A549 (cell line): ENCODE measurements around the gene LPAR5. TPM values are rescaled to one million over a fixed set of nuclear protein-coding genes. Genes with fewer than 3 reads are reported as not detected.
A peak's percentile ranks its signal among the peaks of the same experiment; 100 is the strongest.

Experiments
- ATAC-seq, 2 experiments: fragments of 200-7000 bp in 1 of 2; fragments of >200 bp in 1 of 2; cut with Nextera tagmentation in 1 of 2; cut with Tn5 transposase in 1 of 2; 3 replicates each; pipeline versions ENCODE4 v1.8.0 to v1.9.1; 2018 to 2020; ENCODE audit warnings: mild to moderate bottlenecking in 1 of 2, moderate library complexity in 1 of 2
- CTCF ChIA-PET: fragments of 300-600 bp; sonication (Branson Sonifier 250); formaldehyde crosslinking; extraction: SDS; loops from one replicate; lab custom pipeline; 2021; ENCODE audit warnings: antibody characterized with exemption, inconsistent platforms; lab: Yijun Ruan, JAX
- POLR2A ChIA-PET: fragments of 350-600 bp; formaldehyde crosslinking; extraction: SDS; loops from one replicate; lab custom pipeline; 2021; ENCODE audit warnings: antibody characterized with exemption, inconsistent platforms; lab: Yijun Ruan, JAX
- DNase-seq, 2 experiments: peaks; one replicate each; pipeline versions ENCODE4 v3.0.0 to v3.0.0-alpha.2; 2011 to 2016; ENCODE audit warnings: low read depth in 1 of 2, low spot score in 1 of 2
- FAIRE-seq: peaks from 2 replicates; lab custom pipeline; 2011; peaks lifted over from hg19 to GRCh38; lab: Jason Lieb, UNC
- H3K27ac ChIP-seq, 2 experiments: fragments of >200 bp; sonication (Bioruptor Twin); formaldehyde crosslinking; 3 replicates each; pipeline ENCODE4 v1.5.1; 2016 to 2017
- H3K4me1 ChIP-seq: fragments of >200 bp; sonication (Bioruptor Twin); formaldehyde crosslinking; 3 replicates; pipeline ENCODE4 v1.6.1; 2016
- H3K4me2 ChIP-seq: fragments of >200 bp; sonication (Bioruptor Twin); formaldehyde crosslinking; 3 replicates; pipeline ENCODE4 v1.6.1; 2016
- H3K4me3 ChIP-seq: fragments of >200 bp; sonication (Bioruptor Twin); formaldehyde crosslinking; 3 replicates; pipeline ENCODE4 v1.5.1; 2016
- H3K9me3 ChIP-seq: fragments of >200 bp; sonication (Bioruptor Twin); formaldehyde crosslinking; 3 replicates; pipeline ENCODE4 v1.6.1; 2016
- BHLHE40 ChIP-seq: IDR thresholded peaks from 2 replicates; pipeline ENCODE4 v1.6.1; 2012; ENCODE audit warnings: low read depth, low read length, inconsistent platforms
- EHF ChIP-seq: fragments of 250-450 bp; sonication (Bioruptor Pico); IDR thresholded peaks from 2 replicates; pipeline ENCODE4 v1.5.0; 2020; ENCODE audit warnings: mild to moderate bottlenecking
- FOXS1 ChIP-seq: fragments of 250-450 bp; sonication (Bioruptor Pico); IDR thresholded peaks from 2 replicates; pipeline ENCODE4 v1.5.0; 2020; ENCODE audit warnings: mild to moderate bottlenecking, moderate library complexity
- GATA3 ChIP-seq: IDR thresholded peaks from 2 replicates; pipeline ENCODE4 v1.6.1; 2012; ENCODE audit warnings: borderline replicate concordance
- HDAC2 ChIP-seq: fragments of 200-600 bp; sonication (generic); IDR thresholded peaks from 2 replicates; pipeline ENCODE4 v1.6.1; 2016
- HOXA7 ChIP-seq: fragments of 250-450 bp; sonication (Bioruptor Pico); IDR thresholded peaks from 2 replicates; pipeline ENCODE4 v1.5.0; 2020; ENCODE audit warnings: mild to moderate bottlenecking, moderate library complexity
- JUN ChIP-seq, 2 experiments: fragments of >200 bp; sonication (Bioruptor Twin); formaldehyde crosslinking; IDR thresholded peaks; 2 replicates in 1 of 2; 3 replicates in 1 of 2; pipeline ENCODE4 v1.6.1; 2016 to 2017
- MYC ChIP-seq: IDR thresholded peaks from 2 replicates; pipeline ENCODE4 v1.6.1; 2012; ENCODE audit warnings: mild to moderate bottlenecking, inconsistent platforms, low read length, improper control_type of control experiment, borderline replicate concordance
- NFE2L2 ChIP-seq: fragments of 150-350 bp; conservative IDR thresholded peaks from 2 replicates; pipeline ENCODE4 v1.6.1; 2014; ENCODE audit warnings: low read length
- RARB ChIP-seq: fragments of 250-450 bp; sonication (Bioruptor Pico); IDR thresholded peaks from 2 replicates; pipeline ENCODE4 v1.8.0; 2021; ENCODE audit warnings: mild to moderate bottlenecking, moderate library complexity
- RNF2 ChIP-seq: fragments of 200-600 bp; sonication (generic); IDR thresholded peaks from 2 replicates; pipeline ENCODE4 v1.6.1; 2016; ENCODE audit warnings: low read depth, mild to moderate bottlenecking, antibody characterized with exemption, moderate library complexity, borderline replicate concordance
- SREBF2 ChIP-seq: fragments of 450-650 bp; IDR thresholded peaks from 2 replicates; pipeline ENCODE4 v1.6.1; 2014; ENCODE audit warnings: mild to moderate bottlenecking, moderate library complexity
- TP53 ChIP-seq: fragments of 250-450 bp; sonication (Bioruptor Pico); IDR thresholded peaks from 2 replicates; pipeline ENCODE4 v1.5.0; 2021; ENCODE audit warnings: mild to moderate bottlenecking, moderate library complexity
- ZC3H11A ChIP-seq: fragments of 450-650 bp; IDR thresholded peaks from 2 replicates; pipeline ENCODE4 v1.6.1; 2014; ENCODE audit warnings: antibody characterized with exemption, mild to moderate bottlenecking
- WGBS: methylation state at CpG from one replicate; pipeline ENCODE4 v1.1.6; 2017; ENCODE audit errors: missing lambda C conversion rate; 5-methylcytosine and 5-hydroxymethylcytosine counted together
- polyA plus RNA-seq, 4 experiments: library from polyadenylated mRNA; depleted of rRNA in 3 of 4; stranded (reverse); fragments of >200 nt; fragmentation: RNase III in 1 of 4; extraction: RNeasy Plus Mini Kit Qiagen cat#74134 plus additional on column Dnase treatment in 1 of 4; gene quantifications; 2 replicates in 3 of 4; 3 replicates in 1 of 4; pipeline ENCODE4 v1.2.3, GENCODE V29; 2011 to 2017
- TF ChIP-seq, protein P1 (sequence below): fragments of >200 bp; sonication (Bioruptor Twin); formaldehyde crosslinking; IDR thresholded peaks from 3 replicates; pipeline ENCODE4 v1.6.1; 2016
- TF ChIP-seq, protein P2 (sequence below): IDR thresholded peaks from 2 replicates; pipeline ENCODE4 v1.6.1; 2012

The LPAR5 gene
- polyA plus RNA-seq, 2 of the 4 experiments (the other 2 are of a cell fraction) = 0.66 to 0.74 TPM

- TF ChIP-seq HOXA7 (CRISPR knock-in tag) (peak; percentile 68; the same call in 1 of the 2 replicates), BHLHE40 (no peak), EHF (peak; percentile 93), JUN (IDR thresholded peaks at IDR 0.05) (0 out of 5 replicates have a peak, but pooled peaks of 1 of the 2 experiments have one; percentile 3), HDAC2 (no peak), RARB (CRISPR knock-in tag) (no peak), MYC (no peak)
Observed at GRCh38 chr12:6607751-6608591, 27.8 kb downstream of the LPAR5 start (continued).

GRCh38 chr12:6606331-6607131 is 29.2 kb downstream of the LPAR5 start:
- ChIA-PET CTCF (interaction anchor here (1.3 to 2.2 kb wide), 6 partner anchors 10 to 220 kb away, joined by 3 to 9 read pairs (median 5); partner anchors contain the start of genes MLF2 and ZNF384), POLR2A (interaction anchor here (0.9 to 1.3 kb wide), 2 partner anchors 73 to 83 kb away, joined by 4 to 5 read pairs; partner anchors contain the start of gene ZNF384)
- Histone ChIP-seq H3K9me3 (no peaks in the 10 kb centered on the region), H3K4me1 (peaks cover 37% of the 10 kb centered on the region)
- WGBS = 2% methylated on average over 9 of the region's 70 CpGs
- TF ChIP-seq ZC3H11A (no peak), RNF2 (no peak), SREBF2 (no peak), NFE2L2 (no peak), FOXS1 (CRISPR knock-in tag) (no peak), TP53 (CRISPR knock-in tag) (no peak)
- TF ChIP-seq, protein P1, sequence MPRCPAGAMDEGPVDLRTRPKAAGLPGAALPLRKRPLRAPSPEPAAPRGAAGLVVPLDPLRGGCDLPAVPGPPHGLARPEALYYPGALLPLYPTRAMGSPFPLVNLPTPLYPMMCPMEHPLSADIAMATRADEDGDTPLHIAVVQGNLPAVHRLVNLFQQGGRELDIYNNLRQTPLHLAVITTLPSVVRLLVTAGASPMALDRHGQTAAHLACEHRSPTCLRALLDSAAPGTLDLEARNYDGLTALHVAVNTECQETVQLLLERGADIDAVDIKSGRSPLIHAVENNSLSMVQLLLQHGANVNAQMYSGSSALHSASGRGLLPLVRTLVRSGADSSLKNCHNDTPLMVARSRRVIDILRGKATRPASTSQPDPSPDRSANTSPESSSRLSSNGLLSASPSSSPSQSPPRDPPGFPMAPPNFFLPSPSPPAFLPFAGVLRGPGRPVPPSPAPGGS = no peak
- TF ChIP-seq, protein P2, sequence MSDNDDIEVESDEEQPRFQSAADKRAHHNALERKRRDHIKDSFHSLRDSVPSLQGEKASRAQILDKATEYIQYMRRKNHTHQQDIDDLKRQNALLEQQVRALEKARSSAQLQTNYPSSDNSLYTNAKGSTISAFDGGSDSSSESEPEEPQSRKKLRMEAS = peak; percentile 30; the same call in 1 of the 2 replicates
- TF ChIP-seq, all 56 proteins: peak for 1
- no peak for FAIRE-seq
- Histone ChIP-seq H3K4me3 (peak overlapping the region; percentile 97), H3K4me2 (peak overlapping the region; percentile 97), H3K27ac (peak overlapping the region; percentile 93 to 99)
- ATAC-seq = peak; percentile 26 to 65; a peak in 4 of 6 replicates
- DNase-seq = peak; percentile 40 to 62

DNA sequence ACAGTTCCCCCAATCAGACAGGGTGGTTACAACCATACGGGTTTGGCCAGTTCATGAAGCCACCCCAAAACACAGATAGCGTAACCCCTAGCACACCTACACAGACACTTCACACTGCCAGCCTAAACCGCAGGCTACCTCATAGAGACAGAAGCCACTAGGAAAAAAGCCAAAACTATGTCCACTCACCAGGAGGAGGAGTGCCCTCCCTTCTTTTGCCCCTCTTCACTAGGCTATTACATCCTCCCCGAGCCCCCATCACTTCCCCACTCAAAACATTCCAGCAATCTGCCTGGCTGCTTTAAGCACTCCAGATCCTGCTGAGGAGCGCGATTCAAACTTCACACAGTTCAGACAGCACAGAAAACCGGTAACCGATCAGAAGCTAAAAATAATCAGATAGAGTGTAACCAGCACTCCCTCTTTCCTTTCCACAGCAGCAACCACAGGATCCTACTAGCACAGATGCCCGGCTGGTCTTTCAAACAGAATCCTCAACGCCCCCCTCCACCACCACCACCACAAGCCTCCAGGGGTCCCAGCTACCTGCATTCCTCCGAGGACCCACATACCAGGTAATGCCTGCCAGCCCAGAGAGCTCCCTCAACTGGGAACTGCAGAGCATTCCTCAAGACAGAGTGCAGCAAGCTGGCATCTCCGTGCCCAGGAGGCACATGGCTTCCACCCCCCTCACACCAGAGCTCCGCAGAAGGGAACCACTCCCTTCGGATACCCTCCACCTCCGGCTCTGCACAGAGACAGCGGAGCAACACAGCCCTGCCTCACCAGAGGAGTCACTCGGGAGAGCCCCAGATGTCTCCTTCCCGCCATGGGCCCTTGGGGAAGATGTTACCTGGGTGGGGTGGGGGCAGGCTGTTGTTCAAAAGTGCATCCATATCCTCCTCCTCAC is 30.1 kb downstream of the LPAR5 start:
- ATAC-seq (peak; percentile 14 to 37; a peak in 4 of 6 replicates), FAIRE-seq (no peak), DNase-seq (peak in 1 of 2 experiments; percentile 36)
- POLR2A ChIA-PET = interaction anchor here (0.9 to 1.3 kb wide), 2 partner anchors 72 to 84 kb away, joined by 4 to 5 read pairs; partner anchors contain the start of gene ZNF384
- CTCF ChIA-PET = interaction anchor here (0.6 to 2.2 kb wide), 12 partner anchors 9 to 220 kb away, joined by 3 to 12 read pairs (median 4); partner anchors contain the start of genes MLF2 and ZNF384
- Histone ChIP-seq H3K27ac (peak overlapping the region; percentile 93 to 99), H3K4me1 (peaks cover 37% of the 10 kb centered on the region), H3K4me2 (peak overlapping the region; percentile 97), H3K4me3 (peak overlapping the region; percentile 97), H3K9me3 (no peaks in the 10 kb centered on the region)
- 28% methylated on average over 18 of the region's 18 CpGs for WGBS
- TF ChIP-seq, protein P2 = peak; percentile 38; the same call in 1 of the 2 replicates
- TF ChIP-seq, protein P1 = no peak
- TF ChIP-seq GATA3 = no peak
